Umbilical cord (tissue), 2 donors: ENCODE data around the gene CDKAL1. TPM values are rescaled to one million over a fixed set of nuclear protein-coding genes. Genes with fewer than 3 reads are reported as not detected.
"Not testable (repeated sequence)": the region's sequence is repeated elsewhere in the genome, so short reads cannot be mapped to it uniquely, and the experiment has no call there.

Experiments used
- DNase-seq: peaks from one replicate; pipeline ENCODE4 v3.0.0-alpha.2; 2015; ENCODE audit warnings: low spot score
- total RNA-seq: library from RNA; depleted of rRNA; stranded (reverse); fragments of >200 nt; gene quantifications from one replicate; pipeline ENCODE4 v1.2.3, GENCODE V29; 2014; ENCODE audit warnings: low replicate concordance; ENCODE audit not compliant: insufficient read depth

The CDKAL1 gene
- total RNA-seq, 1 donor from 2014 or later: 24.6 TPM

DNA sequence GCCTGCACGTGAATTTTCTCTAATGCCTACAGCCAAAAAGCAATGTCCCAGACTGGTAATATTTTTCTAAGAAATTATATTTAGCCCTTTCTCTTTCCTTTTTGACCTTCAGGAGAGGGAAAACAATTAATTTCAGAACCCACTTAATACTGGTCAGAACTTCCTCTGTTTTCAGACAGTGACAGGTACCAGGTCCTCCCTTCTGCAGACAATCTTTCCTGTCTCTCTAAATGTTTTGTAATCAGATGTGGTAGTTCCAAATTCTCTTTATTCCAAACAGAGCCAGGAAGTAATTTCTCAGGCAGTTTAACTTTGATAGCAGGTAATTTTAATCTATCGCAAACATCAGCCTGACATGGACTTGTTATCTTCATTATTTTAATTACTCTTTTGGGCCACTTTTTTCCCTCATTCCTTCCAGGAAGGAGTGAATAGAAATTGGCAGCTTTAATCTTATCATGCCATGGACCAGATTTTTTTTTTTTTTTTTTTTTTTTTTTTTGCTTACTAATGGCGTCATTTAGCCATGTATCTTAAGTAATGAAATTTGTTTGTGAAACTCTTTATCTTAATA, 710.7 kb downstream of the CDKAL1 start:
- no peak for DNase-seq

GRCh38 chr6:21245488-21245887, 711.2 kb downstream of the CDKAL1 start:
- no peak for DNase-seq

DNA sequence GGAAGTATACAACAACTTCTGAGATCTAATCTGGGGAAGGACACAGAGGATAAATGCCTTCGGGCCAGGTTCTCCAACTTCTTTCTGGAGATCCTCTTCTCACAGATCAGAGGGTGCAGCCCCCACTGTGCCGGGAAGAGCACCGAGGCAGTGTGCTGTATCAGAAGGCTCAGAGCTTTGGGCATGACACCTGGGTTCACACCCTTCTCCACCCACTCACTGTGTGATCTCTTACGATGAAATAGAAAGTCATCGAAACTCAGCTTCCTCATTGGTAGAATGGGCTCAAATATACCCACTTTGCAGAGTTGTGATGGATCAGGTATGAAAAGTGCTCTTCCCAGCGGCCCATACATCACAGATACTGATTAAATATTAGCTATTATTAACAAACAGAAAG, 711.8 kb downstream of the CDKAL1 start:
- DNase-seq: no peak

DNA sequence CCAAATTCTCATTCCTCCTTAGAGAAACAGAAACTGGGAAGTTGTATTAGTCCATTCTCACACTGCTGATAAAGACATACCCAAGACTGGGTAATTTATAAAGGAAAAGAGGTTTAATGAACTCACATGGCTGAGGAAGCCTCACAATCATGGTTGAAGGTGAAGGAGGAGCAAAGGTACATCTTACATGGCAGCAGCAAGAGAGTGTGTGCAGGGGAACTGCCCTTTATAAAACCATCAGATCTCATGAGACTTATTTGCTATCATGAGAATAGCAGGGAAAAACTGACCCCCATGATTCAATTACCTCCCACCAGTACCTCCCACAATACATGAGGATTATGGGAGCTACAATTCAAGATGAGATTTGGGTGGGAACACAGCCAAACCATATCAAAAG, 720.2 kb downstream of the CDKAL1 start:
- DNase-seq: not testable (repeated sequence)

- no peak for DNase-seq
Measured at GRCh38 chr6:21256197-21256596, 721.9 kb downstream of the CDKAL1 start.

DNA sequence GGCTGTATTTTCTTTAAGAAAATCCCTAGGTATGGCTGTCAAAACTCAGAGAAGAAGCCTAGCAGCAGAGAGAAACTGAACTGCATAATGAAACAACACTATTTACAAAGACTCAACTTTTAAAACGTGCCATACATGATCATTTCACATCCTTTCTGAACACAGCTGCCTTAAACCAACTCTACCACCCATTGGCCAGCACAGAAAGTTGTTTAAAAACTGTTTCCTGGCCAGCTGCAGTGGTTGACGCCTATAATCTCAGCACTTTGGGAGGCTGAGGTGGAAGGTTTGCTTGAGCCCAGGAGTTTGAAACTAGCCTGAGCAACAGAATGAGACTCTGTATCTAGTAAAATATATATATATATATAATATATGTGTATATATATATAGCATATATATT, 722.9 kb downstream of the CDKAL1 start:
- DNase-seq: no peak

- DNase-seq: no peak
Measured at GRCh38 chr6:21258665-21259064, 724.4 kb downstream of the CDKAL1 start.

DNA sequence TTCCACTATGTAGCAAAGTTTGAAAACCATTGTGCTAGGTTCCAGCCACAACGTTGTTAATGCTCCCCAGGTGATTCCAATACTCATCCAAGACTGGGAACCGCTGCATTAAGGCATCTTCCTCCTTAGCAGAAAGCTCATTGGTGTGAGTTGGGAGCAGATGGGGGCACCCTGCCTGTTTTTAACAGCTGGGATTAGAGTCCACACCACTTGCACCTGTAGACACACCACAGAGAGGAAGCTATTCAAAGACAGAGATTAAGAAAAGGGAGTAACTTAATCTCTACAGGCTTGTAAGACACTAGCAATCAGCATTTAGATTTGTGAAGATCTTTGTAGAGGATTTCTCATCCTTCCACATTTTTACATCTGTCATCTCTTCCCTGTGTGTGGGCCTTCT, 725.4 kb downstream of the CDKAL1 start:
- no peak for DNase-seq

DNA sequence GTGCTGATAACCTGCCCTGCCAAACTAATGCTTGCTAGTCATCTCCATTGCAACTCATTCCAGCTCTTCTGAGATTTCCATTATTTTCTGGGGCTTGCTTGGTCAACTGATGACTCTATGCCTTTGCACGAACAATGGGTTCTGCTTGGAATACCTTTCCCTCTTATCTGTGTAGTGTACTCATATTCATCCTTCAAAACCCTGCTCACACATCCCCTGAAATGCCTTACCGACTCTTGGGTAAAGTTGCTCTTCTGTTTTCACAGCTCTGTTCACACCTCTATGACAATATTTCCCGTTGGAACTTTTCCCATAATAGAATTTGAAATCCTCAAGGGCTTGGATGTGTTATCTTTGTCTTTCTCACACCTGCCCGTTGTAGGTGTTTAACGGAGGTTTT, 728.2 kb downstream of the CDKAL1 start:
- no peak for DNase-seq

- no peak for DNase-seq
Measured at GRCh38 chr6:21263531-21264287, 729.5 kb downstream of the CDKAL1 start.

DNA sequence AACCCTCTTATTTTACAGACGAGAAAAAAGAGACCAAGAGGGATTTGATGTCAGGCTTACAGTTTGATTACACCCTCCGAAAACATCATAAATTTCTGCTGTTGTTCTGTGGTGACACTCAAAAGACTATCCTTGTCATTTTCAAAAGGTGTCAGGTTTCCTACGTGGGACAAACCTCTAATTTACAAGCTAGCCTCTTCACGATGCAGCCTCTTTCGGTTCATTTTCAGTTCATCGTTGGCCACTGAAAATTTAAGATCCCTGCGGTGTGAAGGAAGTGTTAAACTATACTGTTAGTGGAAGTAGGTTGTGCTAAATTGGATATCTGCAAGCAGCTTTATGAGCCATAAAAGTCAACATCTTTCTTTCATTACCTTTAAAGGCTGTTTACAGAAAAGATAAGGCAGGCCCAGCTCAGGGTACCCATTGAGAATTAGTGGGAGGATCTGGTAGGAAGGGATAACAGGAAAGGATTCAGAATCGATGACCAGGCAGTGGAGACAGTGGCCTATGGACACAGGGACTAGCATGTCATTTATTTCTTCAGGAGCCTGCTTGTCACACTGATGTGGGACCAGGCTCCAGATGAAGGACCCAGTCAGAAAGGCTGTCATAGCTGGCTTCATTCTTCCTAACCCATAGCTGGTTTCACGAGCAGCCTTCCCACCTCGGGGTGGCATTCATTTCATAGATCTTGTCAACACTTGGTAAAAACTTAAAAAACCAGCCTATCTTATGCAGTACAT, 730.2 kb downstream of the CDKAL1 start:
- no peak for DNase-seq

GRCh38 chr6:21265034-21265729, 730.9 kb downstream of the CDKAL1 start:
- DNase-seq: no peak

DNA sequence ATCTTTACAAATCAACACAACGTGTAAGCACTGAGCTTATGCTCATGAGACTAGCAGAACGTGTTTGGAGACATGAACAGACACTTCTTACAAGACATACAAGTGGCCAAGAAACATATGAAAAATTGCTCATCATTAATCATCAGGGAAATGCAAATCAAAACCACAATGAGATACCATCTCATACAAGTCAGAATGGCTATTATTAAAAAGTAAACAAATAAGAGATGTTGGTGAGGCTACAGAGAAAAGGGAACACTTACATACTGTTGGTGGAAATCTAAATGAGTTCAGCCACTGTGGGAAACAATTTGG, 731.4 kb downstream of the CDKAL1 start:
- DNase-seq: no peak

- DNase-seq: no peak
Measured at GRCh38 chr6:21270636-21271201, 736.5 kb downstream of the CDKAL1 start.

DNA sequence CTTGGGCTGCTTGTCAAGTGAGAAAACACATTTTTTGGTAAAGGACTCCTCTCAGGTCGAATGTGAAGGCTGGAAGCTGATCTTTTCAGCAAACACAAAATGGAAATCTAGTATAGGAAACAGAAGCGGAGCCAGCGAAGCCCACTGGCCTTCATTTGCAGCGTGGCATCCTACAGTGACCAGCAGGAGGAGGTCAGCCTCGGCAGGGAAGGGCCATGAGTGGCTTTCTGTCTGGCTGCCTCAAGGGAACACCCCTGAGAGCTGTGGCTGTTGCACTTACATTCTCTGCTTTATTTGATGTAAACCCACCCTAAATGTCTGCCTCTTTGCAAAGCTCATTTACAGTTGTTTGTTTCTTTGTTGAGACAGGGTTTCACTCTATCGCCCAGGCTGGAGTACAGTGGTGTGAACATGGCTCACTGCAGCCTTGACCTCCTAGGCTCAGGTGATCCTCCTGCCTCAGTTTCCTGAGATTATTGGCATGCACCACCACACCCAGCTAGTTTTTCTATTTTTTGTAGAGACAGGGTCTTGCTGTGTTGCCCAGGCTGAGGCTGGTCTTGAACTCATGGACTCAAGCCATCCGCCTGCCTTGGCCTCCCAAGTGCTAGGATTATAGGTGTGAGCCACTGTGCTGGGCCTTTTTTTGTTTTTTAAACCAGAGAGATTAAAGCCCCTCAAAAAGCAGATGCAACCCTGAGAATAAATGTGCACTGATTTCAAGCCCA, 737.3 kb downstream of the CDKAL1 start:
- no peak for DNase-seq

DNA sequence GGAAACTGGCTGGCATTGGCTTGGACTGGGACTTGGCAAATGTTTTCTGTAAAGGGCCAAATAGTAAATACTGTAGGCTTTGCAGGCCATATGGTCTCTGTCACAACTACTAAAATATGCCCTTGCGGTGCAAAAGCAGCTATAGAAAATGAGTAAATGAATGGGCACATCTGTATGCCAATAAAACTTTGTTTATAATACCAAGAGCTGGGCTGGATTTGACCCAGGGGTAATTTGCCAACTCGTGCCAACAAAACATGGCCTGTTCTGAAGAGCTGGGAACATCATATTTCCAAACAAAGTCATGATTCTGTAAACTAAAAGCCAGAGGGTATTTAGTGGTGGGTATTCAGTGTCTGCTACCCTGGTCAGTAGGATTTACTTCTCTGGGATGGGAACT, 739.2 kb downstream of the CDKAL1 start:
- DNase-seq: no peak

GRCh38 chr6:21274851-21275250, 740.6 kb downstream of the CDKAL1 start:
- no peak for DNase-seq

- peak; percentile 23 for DNase-seq
Measured at GRCh38 chr6:21277601-21278374, 743.5 kb downstream of the CDKAL1 start.

GRCh38 chr6:21278375-21278745, 744.1 kb downstream of the CDKAL1 start:
- DNase-seq: peak; percentile 96

- DNase-seq: no peak
Measured at GRCh38 chr6:21279619-21280018, 745.4 kb downstream of the CDKAL1 start.

GRCh38 chr6:21281366-21281765, 747.1 kb downstream of the CDKAL1 start:
- DNase-seq: no peak
